ENCODE measurements around the gene CDON. TPM values are rescaled to one million over a fixed set of nuclear protein-coding genes. Genes with fewer than 3 reads are reported as not detected.

The CDON gene
- total and polyA plus RNA-seq, 2 of the 13 experiments (the other 11 are each of a cell fraction or from before 2014, with no cell fraction given): 9.6 to 12.8 TPM

- TF ChIP-seq ZNF446 (CRISPR knock-in tag; IDR thresholded peaks at IDR 0.05) (no peak), CEBPB (IDR thresholded peaks at IDR 0.05; ENCODE audit: borderline replicate concordance, low read depth, low read length) (no peak), ZNF720 (CRISPR knock-in tag; IDR thresholded peaks at IDR 0.05) (no peak), GPBP1L1 (CRISPR knock-in tag; IDR thresholded peaks at IDR 0.05) (no peak), ZNF17 (CRISPR knock-in tag; IDR thresholded peaks at IDR 0.05) (no peak), SIX1 (CRISPR knock-in tag; IDR thresholded peaks at IDR 0.05; ENCODE audit: borderline replicate concordance) (no peak), ELK4 (CRISPR knock-in tag; IDR thresholded peaks at IDR 0.05; ENCODE audit: borderline replicate concordance) (no peak), CREM (IDR thresholded peaks at IDR 0.05) (peak; percentile 64), CREM (CRISPR knock-in tag; IDR thresholded peaks at IDR 0.05) (no peak), CSRNP2 (CRISPR knock-in tag; conservative IDR thresholded peaks at IDR 0.05; ENCODE audit: low read depth) (no peak), KMT2A (CRISPR knock-in tag; IDR thresholded peaks at IDR 0.05) (no peak), HES4 (CRISPR knock-in tag; IDR thresholded peaks at IDR 0.05; ENCODE audit: borderline replicate concordance) (no peak), ZNF160 (CRISPR knock-in tag; IDR thresholded peaks at IDR 0.05) (no peak), ONECUT2 (CRISPR knock-in tag; IDR thresholded peaks at IDR 0.05) (peak; percentile 78), ZKSCAN5 (CRISPR knock-in tag; IDR thresholded peaks at IDR 0.05) (no peak), FOXP1 (IDR thresholded peaks at IDR 0.05) (no peak), FOXP1 (CRISPR knock-in tag; IDR thresholded peaks at IDR 0.05) (peak; percentile 64), ZNF136 (CRISPR knock-in tag; IDR thresholded peaks at IDR 0.05; ENCODE audit: low read depth) (no peak), STAT6 (CRISPR knock-in tag; IDR thresholded peaks at IDR 0.05; ENCODE audit: borderline replicate concordance) (no peak), PRDM10 (CRISPR knock-in tag; IDR thresholded peaks at IDR 0.05; ENCODE audit: low read depth) (0 out of 2 replicates have a peak, but pooled peaks have one; percentile 56), NR2F2 (IDR thresholded peaks at IDR 0.05; ENCODE audit: borderline replicate concordance, low read depth) (peak; percentile 87), AKAP8 (CRISPR knock-in tag; IDR thresholded peaks at IDR 0.05) (no peak)
These were observed 26.3 kb upstream of the CDON start (continued) for GRCh38 chr11:126088999-126089398.

Data from HepG2 (cell line).